ENCODE results near the gene EPN2.

GRCh38 chr17:19343256-19343630 lies 106.1 kb downstream of the EPN2 start:
- TF ChIP-seq, protein P1, sequence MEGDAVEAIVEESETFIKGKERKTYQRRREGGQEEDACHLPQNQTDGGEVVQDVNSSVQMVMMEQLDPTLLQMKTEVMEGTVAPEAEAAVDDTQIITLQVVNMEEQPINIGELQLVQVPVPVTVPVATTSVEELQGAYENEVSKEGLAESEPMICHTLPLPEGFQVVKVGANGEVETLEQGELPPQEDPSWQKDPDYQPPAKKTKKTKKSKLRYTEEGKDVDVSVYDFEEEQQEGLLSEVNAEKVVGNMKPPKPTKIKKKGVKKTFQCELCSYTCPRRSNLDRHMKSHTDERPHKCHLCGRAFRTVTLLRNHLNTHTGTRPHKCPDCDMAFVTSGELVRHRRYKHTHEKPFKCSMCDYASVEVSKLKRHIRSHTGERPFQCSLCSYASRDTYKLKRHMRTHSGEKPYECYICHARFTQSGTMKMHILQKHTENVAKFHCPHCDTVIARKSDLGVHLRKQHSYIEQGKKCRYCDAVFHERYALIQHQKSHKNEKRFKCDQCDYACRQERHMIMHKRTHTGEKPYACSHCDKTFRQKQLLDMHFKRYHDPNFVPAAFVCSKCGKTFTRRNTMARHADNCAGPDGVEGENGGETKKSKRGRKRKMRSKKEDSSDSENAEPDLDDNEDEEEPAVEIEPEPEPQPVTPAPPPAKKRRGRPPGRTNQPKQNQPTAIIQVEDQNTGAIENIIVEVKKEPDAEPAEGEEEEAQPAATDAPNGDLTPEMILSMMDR (IDR thresholded peaks at IDR 0.05; ENCODE audit: poor library complexity): no peak
- no peak for TF ChIP-seq EZH2 (IDR thresholded peaks at IDR 0.05; ENCODE audit: borderline replicate concordance)

Measured in hepatocyte (in vitro differentiated cells).